A549 (cell line): ENCODE data around the gene KIF26A. TPM values are rescaled to one million over a fixed set of nuclear protein-coding genes. Genes with fewer than 3 reads are reported as not detected.

ENCODE experiments used
- ATAC-seq, 2 experiments: fragments of 200-7000 bp in 1 of 2; fragments of >200 bp in 1 of 2; cut with Nextera tagmentation in 1 of 2; cut with Tn5 transposase in 1 of 2; 3 replicates each; pipeline versions ENCODE4 v1.8.0 to v1.9.1; 2018 to 2020; ENCODE audit warnings: mild to moderate bottlenecking in 1 of 2, moderate library complexity in 1 of 2
- CTCF ChIA-PET: fragments of 300-600 bp; sonication (Branson Sonifier 250); formaldehyde crosslinking; extraction: SDS; loops from one replicate; lab custom pipeline; 2021; ENCODE audit warnings: antibody characterized with exemption, inconsistent platforms; lab: Yijun Ruan, JAX
- POLR2A ChIA-PET: fragments of 350-600 bp; formaldehyde crosslinking; extraction: SDS; loops from one replicate; lab custom pipeline; 2021; ENCODE audit warnings: antibody characterized with exemption, inconsistent platforms; lab: Yijun Ruan, JAX
- DNase-seq, 2 experiments: peaks; one replicate each; pipeline versions ENCODE4 v3.0.0 to v3.0.0-alpha.2; 2011 to 2016; ENCODE audit warnings: low read depth in 1 of 2, low spot score in 1 of 2
- FAIRE-seq: peaks from 2 replicates; lab custom pipeline; 2011; peaks lifted over from hg19 to GRCh38; lab: Jason Lieb, UNC
- H3K27ac ChIP-seq, 2 experiments: fragments of >200 bp; sonication (Bioruptor Twin); formaldehyde crosslinking; 3 replicates each; pipeline ENCODE4 v1.5.1; 2016 to 2017
- H3K4me1 ChIP-seq: fragments of >200 bp; sonication (Bioruptor Twin); formaldehyde crosslinking; 3 replicates; pipeline ENCODE4 v1.6.1; 2016
- H3K4me2 ChIP-seq: fragments of >200 bp; sonication (Bioruptor Twin); formaldehyde crosslinking; 3 replicates; pipeline ENCODE4 v1.6.1; 2016
- H3K4me3 ChIP-seq: fragments of >200 bp; sonication (Bioruptor Twin); formaldehyde crosslinking; 3 replicates; pipeline ENCODE4 v1.5.1; 2016
- H3K9me3 ChIP-seq: fragments of >200 bp; sonication (Bioruptor Twin); formaldehyde crosslinking; 3 replicates; pipeline ENCODE4 v1.6.1; 2016
- CHD2 ChIP-seq: fragments of 150-350 bp; IDR thresholded peaks from 2 replicates; pipeline ENCODE4 v1.6.1; 2014; ENCODE audit warnings: low read length; ENCODE audit not compliant: partially characterized antibody
- CHD4 ChIP-seq: fragments of 200-600 bp; sonication (generic); IDR thresholded peaks from 2 replicates; pipeline ENCODE4 v1.6.1; 2016; ENCODE audit warnings: antibody characterized with exemption, mild to moderate bottlenecking, borderline replicate concordance
- EHMT2 ChIP-seq: fragments of 200-600 bp; sonication (generic); IDR thresholded peaks from 2 replicates; pipeline ENCODE4 v1.6.1; 2016; ENCODE audit warnings: antibody characterized with exemption, low read depth, mild to moderate bottlenecking, moderate library complexity
- FOSB ChIP-seq: fragments of 250-450 bp; sonication (Bioruptor Pico); IDR thresholded peaks from 2 replicates; pipeline ENCODE4 v1.5.0; 2020; ENCODE audit warnings: mild to moderate bottlenecking, moderate library complexity
- FOSL2 ChIP-seq, 2 experiments: fragments of 450-650 bp in 1 of 2; fragments of >200 bp in 1 of 2; sonication (Bioruptor Twin) in 1 of 2; formaldehyde crosslinking; IDR thresholded peaks; 2 replicates each; pipeline versions ENCODE4 v1.5.0 to v1.6.1; 2016 to 2020; ENCODE audit warnings: mild to moderate bottlenecking in 1 of 2, moderate library complexity in 1 of 2
- HOXB13 ChIP-seq: fragments of 250-450 bp; sonication (Bioruptor Pico); IDR thresholded peaks from 2 replicates; pipeline ENCODE4 v1.5.0; 2020; ENCODE audit warnings: low read depth, mild to moderate bottlenecking, moderate library complexity
- HOXB5 ChIP-seq: fragments of 250-450 bp; sonication (Bioruptor Pico); IDR thresholded peaks from 2 replicates; pipeline ENCODE4 v1.5.0; 2020; ENCODE audit warnings: mild to moderate bottlenecking, moderate library complexity
- JUNB ChIP-seq: fragments of >200 bp; sonication (Bioruptor Twin); formaldehyde crosslinking; IDR thresholded peaks from 2 replicates; pipeline ENCODE4 v1.6.1; 2016
- MAZ ChIP-seq: fragments of 150-350 bp; IDR thresholded peaks from 2 replicates; pipeline ENCODE4 v1.6.1; 2014; ENCODE audit warnings: antibody characterized with exemption, low read depth, low read length, borderline replicate concordance
- PHF8 ChIP-seq: fragments of 200-600 bp; sonication (generic); IDR thresholded peaks from 2 replicates; pipeline ENCODE4 v1.6.1; 2016; ENCODE audit warnings: low read depth, mild to moderate bottlenecking, antibody characterized with exemption, moderate library complexity, borderline replicate concordance
- POLR2A ChIP-seq: IDR thresholded peaks from 2 replicates; pipeline ENCODE4 v1.6.1; 2012; ENCODE audit warnings: mild to moderate bottlenecking, low read length
- POLR2AphosphoS2 ChIP-seq: conservative IDR thresholded peaks from 2 replicates; pipeline ENCODE4 v1.6.1; 2012; ENCODE audit warnings: low read length, improper control_type of control experiment, inconsistent platforms
- SMC3 ChIP-seq: fragments of >200 bp; sonication (Bioruptor Twin); formaldehyde crosslinking; IDR thresholded peaks from 3 replicates; pipeline ENCODE4 v1.6.1; 2018; ENCODE audit warnings: inconsistent platforms
- TFCP2L1 ChIP-seq: fragments of 250-450 bp; sonication (Bioruptor Pico); IDR thresholded peaks from 2 replicates; pipeline ENCODE4 v1.5.0; 2021; ENCODE audit warnings: mild to moderate bottlenecking
- ZFP36 ChIP-seq: fragments of 450-650 bp; IDR thresholded peaks from 2 replicates; pipeline ENCODE4 v1.6.1; 2014; ENCODE audit warnings: borderline replicate concordance; ENCODE audit not compliant: partially characterized antibody
- ZSCAN20 ChIP-seq: fragments of 250-450 bp; sonication (Bioruptor Pico); IDR thresholded peaks from 2 replicates; pipeline ENCODE4 v1.8.0; 2022; ENCODE audit warnings: mild to moderate bottlenecking, moderate library complexity
- WGBS: methylation state at CpG from one replicate; pipeline ENCODE4 v1.1.6; 2017; ENCODE audit errors: missing lambda C conversion rate; 5-methylcytosine and 5-hydroxymethylcytosine counted together
- polyA plus RNA-seq, 4 experiments: library from polyadenylated mRNA; depleted of rRNA in 3 of 4; stranded (reverse); fragments of >200 nt; fragmentation: RNase III in 1 of 4; extraction: RNeasy Plus Mini Kit Qiagen cat#74134 plus additional on column Dnase treatment in 1 of 4; gene quantifications; 2 replicates in 3 of 4; 3 replicates in 1 of 4; pipeline ENCODE4 v1.2.3, GENCODE V29; 2011 to 2017
- TF ChIP-seq, protein P1 (sequence below): IDR thresholded peaks from 2 replicates; pipeline ENCODE4 v1.6.1; 2012
- TF ChIP-seq, protein P2 (sequence below): fragments of 150-350 bp; IDR thresholded peaks from 2 replicates; pipeline ENCODE4 v1.6.1; 2014; ENCODE audit warnings: low read depth, mild to moderate bottlenecking, low read length
- TF ChIP-seq, protein P3 (sequence below): fragments of 250-450 bp; sonication (Bioruptor Pico); IDR thresholded peaks from 2 replicates; pipeline ENCODE4 v1.5.0; 2020; ENCODE audit warnings: low read depth, mild to moderate bottlenecking, moderate library complexity
- TF ChIP-seq, protein P4 (sequence below): IDR thresholded peaks from 2 replicates; pipeline ENCODE4 v1.6.1; 2012
- TF ChIP-seq, protein P5 (sequence below): fragments of >200 bp; sonication (Bioruptor Twin); formaldehyde crosslinking; IDR thresholded peaks from 2 replicates; pipeline ENCODE4 v1.6.1; 2016
- TF ChIP-seq, protein P6 (sequence below): fragments of 250-450 bp; sonication (Bioruptor Pico); IDR thresholded peaks from 2 replicates; pipeline ENCODE4 v1.5.0; 2021; ENCODE audit warnings: mild to moderate bottlenecking, moderate library complexity, borderline replicate concordance

KIF26A gene
- polyA plus RNA-seq, 2 of the 4 experiments (the other 2 are of a cell fraction), result 0.28 to 2.3 TPM

DNA sequence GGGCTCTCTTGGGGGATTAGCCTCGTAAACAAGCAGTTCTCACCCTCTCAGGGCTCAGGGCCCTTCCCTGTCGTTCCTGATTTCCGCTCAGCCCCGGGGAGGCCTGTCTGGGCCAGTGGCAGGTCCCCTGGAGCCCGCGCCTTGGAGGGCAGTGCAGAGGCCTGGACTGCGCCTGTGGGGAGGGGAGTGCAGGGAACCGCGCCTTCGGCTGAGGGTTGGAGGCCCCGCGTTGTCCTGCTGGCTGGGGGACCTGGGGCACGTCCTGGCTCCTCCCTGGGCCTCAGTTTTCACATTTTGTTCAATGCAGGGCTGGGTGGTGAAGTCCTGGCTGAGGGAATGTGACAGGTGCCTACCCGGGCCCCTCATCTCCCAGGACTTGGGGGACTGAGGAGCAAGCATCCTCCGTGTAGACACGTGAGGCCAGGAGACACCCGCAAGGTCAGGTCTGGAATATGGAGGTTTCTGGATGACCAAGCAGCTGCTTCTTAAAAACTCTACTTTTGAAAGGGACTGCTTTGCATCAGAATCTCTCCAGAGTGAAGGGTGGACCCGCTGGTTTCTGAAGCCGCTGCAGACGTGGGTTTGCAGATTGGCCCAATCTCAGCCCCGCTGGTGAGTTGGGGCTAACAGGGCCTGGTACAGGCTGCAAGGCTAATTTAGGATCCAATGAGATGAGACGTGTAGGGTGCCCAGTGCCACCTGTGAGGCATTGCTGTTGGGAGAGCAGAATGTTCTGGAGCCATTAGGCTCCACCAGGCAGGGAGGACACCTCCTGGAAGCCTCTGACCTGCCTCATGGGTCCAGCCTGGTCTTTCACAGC, 80.2 kb downstream of the KIF26A start:
- ChIA-PET CTCF (no interaction called here), POLR2A (no interaction called here)
- Histone ChIP-seq H3K4me1 (no peaks in the 10 kb centered on the region), H3K4me2 (no peak overlapping the region), H3K4me3 (no peak overlapping the region), H3K27ac (no peak overlapping the region), H3K9me3 (no peaks in the 10 kb centered on the region)
- TF ChIP-seq SMC3 (no peak), HOXB13 (CRISPR knock-in tag) (no peak), CHD4 (no peak), MAZ (no peak), POLR2AphosphoS2 (no peak), CHD2 (no peak), ZFP36 (no peak), ZSCAN20 (CRISPR knock-in tag) (no peak)
- TF ChIP-seq, protein P1, sequence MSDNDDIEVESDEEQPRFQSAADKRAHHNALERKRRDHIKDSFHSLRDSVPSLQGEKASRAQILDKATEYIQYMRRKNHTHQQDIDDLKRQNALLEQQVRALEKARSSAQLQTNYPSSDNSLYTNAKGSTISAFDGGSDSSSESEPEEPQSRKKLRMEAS, result no peak
- DNase-seq (no peak), FAIRE-seq (no peak), ATAC-seq (no peak)
- WGBS, result 59% methylated on average over 17 of the region's 22 CpGs

DNA sequence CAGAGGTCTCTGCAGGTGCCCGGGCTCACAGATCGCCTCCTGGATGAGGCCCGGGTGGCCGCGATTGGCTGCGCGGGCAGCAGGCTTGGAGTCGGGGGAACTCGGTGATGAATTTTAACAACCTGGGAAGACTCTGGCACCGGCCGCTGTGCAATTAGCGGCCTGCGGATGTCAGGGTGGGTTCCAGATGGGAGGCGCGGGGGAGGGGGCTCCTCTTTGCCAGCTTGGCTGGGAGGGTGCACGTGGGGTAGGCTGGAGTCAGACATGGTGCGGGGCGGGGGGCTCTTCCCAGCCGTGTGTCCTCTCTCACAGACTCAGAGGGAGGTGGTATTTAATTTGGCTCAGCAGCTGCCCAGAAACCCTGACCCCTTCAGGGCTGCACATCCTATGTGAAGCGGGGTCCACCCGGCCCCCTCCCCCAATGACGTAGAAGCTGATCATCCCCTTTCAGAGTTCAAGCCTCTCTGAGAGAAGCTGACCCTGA, 81.4 kb downstream of the KIF26A start:
- H3K9me3 ChIP-seq, result no peaks in the 10 kb centered on the region
- WGBS, result 53% methylated on average over 18 of the region's 22 CpGs
- CTCF ChIA-PET, result interaction anchor here (1.1 to 1.3 kb wide), 2 partner anchors 10 to 27 kb away, joined by 3 to 4 read pairs; no protein-coding TSS in a partner anchor
- DNase-seq (no peak), ATAC-seq (no peak), FAIRE-seq (no peak)
- TF ChIP-seq, protein P1, result no peak
- TF ChIP-seq POLR2AphosphoS2, result no peak
- TF ChIP-seq, protein P2, sequence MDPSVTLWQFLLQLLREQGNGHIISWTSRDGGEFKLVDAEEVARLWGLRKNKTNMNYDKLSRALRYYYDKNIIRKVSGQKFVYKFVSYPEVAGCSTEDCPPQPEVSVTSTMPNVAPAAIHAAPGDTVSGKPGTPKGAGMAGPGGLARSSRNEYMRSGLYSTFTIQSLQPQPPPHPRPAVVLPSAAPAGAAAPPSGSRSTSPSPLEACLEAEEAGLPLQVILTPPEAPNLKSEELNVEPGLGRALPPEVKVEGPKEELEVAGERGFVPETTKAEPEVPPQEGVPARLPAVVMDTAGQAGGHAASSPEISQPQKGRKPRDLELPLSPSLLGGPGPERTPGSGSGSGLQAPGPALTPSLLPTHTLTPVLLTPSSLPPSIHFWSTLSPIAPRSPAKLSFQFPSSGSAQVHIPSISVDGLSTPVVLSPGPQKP, result no peak
- no peak overlapping the region for H3K4me2 ChIP-seq
- POLR2A ChIA-PET, result no interaction called here
- H3K4me1 ChIP-seq, result no peaks in the 10 kb centered on the region
- no peak overlapping the region for H3K4me3 ChIP-seq
- H3K27ac ChIP-seq, result no peak overlapping the region

DNA sequence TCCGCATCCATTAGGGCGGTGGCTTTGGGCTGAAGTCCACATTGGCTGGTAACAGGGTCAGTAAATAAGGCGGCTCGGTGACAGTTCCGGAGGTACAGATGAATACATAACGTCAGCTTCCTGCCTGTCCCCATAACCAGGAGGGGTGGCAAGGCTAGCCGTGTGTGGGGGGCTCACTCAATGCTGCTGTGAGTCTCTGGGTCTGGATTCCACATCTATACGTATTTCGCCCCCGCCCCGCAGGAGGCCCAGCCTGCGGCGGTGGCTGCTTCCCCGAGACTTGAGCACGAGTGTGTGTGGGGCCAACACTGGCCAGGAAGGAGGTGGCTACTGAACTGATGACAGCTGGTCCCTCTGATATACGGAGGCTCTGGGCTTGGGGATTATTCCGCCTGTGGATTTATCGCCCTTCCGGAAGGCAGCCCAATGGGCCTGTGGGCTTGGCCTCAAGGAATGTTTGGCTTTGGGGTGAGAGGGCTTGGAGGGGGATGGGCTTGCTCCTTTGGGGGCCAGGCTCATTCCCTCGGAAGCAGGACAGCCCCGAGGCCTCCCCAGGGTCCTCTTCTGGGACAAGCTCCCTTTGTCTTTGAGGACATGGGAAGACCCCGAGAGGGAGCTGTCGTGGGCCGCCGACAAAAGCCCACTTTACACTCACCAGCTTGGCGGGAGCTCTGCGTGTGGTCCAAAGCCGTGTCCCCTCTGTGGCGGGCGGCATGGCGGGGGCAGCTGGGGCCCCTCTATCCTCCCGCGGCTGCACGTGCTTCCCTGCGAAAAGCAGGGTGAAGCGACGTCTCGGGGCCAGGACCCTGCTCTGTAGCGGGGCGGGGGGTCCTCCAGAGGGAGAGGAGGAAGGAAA, 82.1 kb downstream of the KIF26A start:
- no peak overlapping the region for H3K4me3 ChIP-seq

More for the DNA sequence above, 82.1 kb downstream of the KIF26A start:
- no peak overlapping the region for H3K27ac ChIP-seq
- CTCF ChIA-PET, result interaction anchor here (1.1 to 1.3 kb wide), 2 partner anchors 9 to 28 kb away, joined by 3 to 4 read pairs; no protein-coding TSS in a partner anchor
- FAIRE-seq (no peak), ATAC-seq (no peak), DNase-seq (no peak)
- 63% methylated on average over 34 of the region's 40 CpGs for WGBS
- no peaks in the 10 kb centered on the region for H3K4me1 ChIP-seq
- POLR2A ChIA-PET, result no interaction called here
- TF ChIP-seq TFCP2L1 (CRISPR knock-in tag) (no peak), EHMT2 (no peak), POLR2A (no peak), JUNB (no peak), HOXB5 (CRISPR knock-in tag) (no peak), FOSL2 (IDR thresholded peaks at IDR 0.05) (no peak), FOSL2 (CRISPR knock-in tag; IDR thresholded peaks at IDR 0.05) (no peak), PHF8 (no peak), FOSB (CRISPR knock-in tag) (no peak), ZSCAN20 (CRISPR knock-in tag) (no peak)
- TF ChIP-seq, protein P3, sequence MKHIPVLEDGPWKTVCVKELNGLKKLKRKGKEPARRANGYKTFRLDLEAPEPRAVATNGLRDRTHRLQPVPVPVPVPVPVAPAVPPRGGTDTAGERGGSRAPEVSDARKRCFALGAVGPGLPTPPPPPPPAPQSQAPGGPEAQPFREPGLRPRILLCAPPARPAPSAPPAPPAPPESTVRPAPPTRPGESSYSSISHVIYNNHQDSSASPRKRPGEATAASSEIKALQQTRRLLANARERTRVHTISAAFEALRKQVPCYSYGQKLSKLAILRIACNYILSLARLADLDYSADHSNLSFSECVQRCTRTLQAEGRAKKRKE, result no peak
- TF ChIP-seq, protein P4, sequence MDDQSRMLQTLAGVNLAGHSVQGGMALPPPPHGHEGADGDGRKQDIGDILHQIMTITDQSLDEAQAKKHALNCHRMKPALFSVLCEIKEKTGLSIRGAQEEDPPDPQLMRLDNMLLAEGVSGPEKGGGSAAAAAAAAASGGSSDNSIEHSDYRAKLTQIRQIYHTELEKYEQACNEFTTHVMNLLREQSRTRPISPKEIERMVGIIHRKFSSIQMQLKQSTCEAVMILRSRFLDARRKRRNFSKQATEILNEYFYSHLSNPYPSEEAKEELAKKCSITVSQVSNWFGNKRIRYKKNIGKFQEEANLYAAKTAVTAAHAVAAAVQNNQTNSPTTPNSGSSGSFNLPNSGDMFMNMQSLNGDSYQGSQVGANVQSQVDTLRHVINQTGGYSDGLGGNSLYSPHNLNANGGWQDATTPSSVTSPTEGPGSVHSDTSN, result no peak
- TF ChIP-seq, protein P5, sequence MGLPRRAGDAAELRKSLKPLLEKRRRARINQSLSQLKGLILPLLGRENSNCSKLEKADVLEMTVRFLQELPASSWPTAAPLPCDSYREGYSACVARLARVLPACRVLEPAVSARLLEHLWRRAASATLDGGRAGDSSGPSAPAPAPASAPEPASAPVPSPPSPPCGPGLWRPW, result no peak
- TF ChIP-seq, protein P2, result no peak
- TF ChIP-seq, protein P6, sequence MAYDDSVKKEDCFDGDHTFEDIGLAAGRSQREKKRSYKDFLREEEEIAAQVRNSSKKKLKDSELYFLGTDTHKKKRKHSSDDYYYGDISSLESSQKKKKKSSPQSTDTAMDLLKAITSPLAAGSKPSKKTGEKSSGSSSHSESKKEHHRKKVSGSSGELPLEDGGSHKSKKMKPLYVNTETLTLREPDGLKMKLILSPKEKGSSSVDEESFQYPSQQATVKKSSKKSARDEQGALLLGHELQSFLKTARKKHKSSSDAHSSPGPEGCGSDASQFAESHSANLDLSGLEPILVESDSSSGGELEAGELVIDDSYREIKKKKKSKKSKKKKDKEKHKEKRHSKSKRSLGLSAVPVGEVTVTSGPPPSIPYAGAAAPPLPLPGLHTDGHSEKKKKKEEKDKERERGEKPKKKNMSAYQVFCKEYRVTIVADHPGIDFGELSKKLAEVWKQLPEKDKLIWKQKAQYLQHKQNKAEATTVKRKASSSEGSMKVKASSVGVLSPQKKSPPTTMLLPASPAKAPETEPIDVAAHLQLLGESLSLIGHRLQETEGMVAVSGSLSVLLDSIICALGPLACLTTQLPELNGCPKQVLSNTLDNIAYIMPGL, result no peak
- H3K9me3 ChIP-seq, result no peaks in the 10 kb centered on the region
- no peak overlapping the region for H3K4me2 ChIP-seq
